Kidney (tissue), 22 donors: ENCODE measurements around the gene PIK3R1. TPM values are rescaled to one million over a fixed set of nuclear protein-coding genes. Genes with fewer than 3 reads are reported as not detected.

Experiments used
- DNase-seq, 5 donors: peaks; one replicate each; pipeline ENCODE4 v3.0.0-alpha.2; 2013 to 2020
- FAIRE-seq: peaks from 2 replicates; lab custom pipeline; 2012; peaks lifted over from hg19 to GRCh38; lab: Jason Lieb, UNC
- H3K27ac ChIP-seq, 2 donors: one replicate each; pipeline ENCODE4 v1.7.0; 2013; ENCODE audit warnings: low read depth in 2 of 2, low read length in 2 of 2, inconsistent platforms in 1 of 2
- H3K27me3 ChIP-seq: one replicate; pipeline ENCODE4 v1.7.1; 2013; ENCODE audit warnings: low read length, inconsistent platforms; ENCODE audit not compliant: control insufficient read depth, insufficient read depth
- H3K36me3 ChIP-seq, 3 donors: one replicate each; pipeline versions ENCODE4 v1.7.0 to v1.7.1; 2013; ENCODE audit warnings: low read length in 3 of 3, control low read depth in 1 of 3, inconsistent platforms in 1 of 3; ENCODE audit not compliant: insufficient read depth in 3 of 3, control insufficient read depth in 2 of 3
- H3K4me1 ChIP-seq, 3 donors: one replicate each; pipeline versions ENCODE4 v1.7.0 to v1.7.1; 2013; ENCODE audit warnings: low read length in 3 of 3, inconsistent platforms in 1 of 3, low read depth in 1 of 3; ENCODE audit not compliant: control insufficient read depth in 2 of 3, insufficient read depth in 2 of 3
- H3K4me3 ChIP-seq, 3 donors: one replicate each; pipeline versions ENCODE4 v1.7.0 to v1.8.1; 2013; ENCODE audit warnings: low read length in 3 of 3, control low read depth in 1 of 3, inconsistent platforms in 1 of 3
- H3K9ac ChIP-seq, 3 donors: one replicate each; pipeline versions ENCODE4 v1.7.0 to v1.7.1; 2013; ENCODE audit warnings: low read length in 3 of 3, control low read depth in 1 of 3, inconsistent platforms in 1 of 3
- H3K9me3 ChIP-seq, 3 donors: one replicate each; pipeline versions ENCODE4 v1.7.0 to v1.7.1; 2013; ENCODE audit warnings: low read length in 3 of 3, control low read depth in 1 of 3, inconsistent platforms in 1 of 3; ENCODE audit not compliant: control insufficient read depth in 2 of 3, insufficient read depth in 1 of 3
- CTCF ChIP-seq: IDR thresholded peaks from 3 replicates; pipeline ENCODE4 v1.5.1; 2012; ENCODE audit warnings: mild to moderate bottlenecking, moderate library complexity, borderline replicate concordance; ENCODE audit not compliant: insufficient read depth; ENCODE audit errors: extremely low read depth
- intact Hi-C: fragments of 100-400 bp; cut with DNase I; formaldehyde crosslinking; loops from one replicate; pipeline ENCODE4 v1.11.1; 2022
- long read RNA-seq, 10 donors: library from polyadenylated mRNA in 1 of 10; unstranded in 1 of 10; transcript quantifications; one replicate each; pipeline ENCODE4 v2.0.0 and lab custom pipeline, GENCODE V29; 2021 to 2026
- polyA plus RNA-seq: library from polyadenylated mRNA; stranded (reverse); fragments of 350-450 nt; fragmentation: Illumina TruSeq; extraction: RNeasy Lipid Tissue Mini Kit (QIAGEN cat#74804); gene quantifications from one replicate; pipeline ENCODE4 v1.2.3, GENCODE V29; 2014; ENCODE audit warnings: low read depth, low replicate concordance; ENCODE audit not compliant: insufficient read depth
- total RNA-seq: library from RNA; stranded (reverse); fragmentation: NEBNext Ultra II Directional; extraction: Animal tissue kit (Norgen Biotek cat#: 25700); gene quantifications from one replicate; pipeline ENCODE4 v1.2.1, GENCODE V29; 2021
- donor health status: control.
- donor health status: control.
- donor health status: control.
- donor health status: control.
- donor health status: control.
- donor health status: DM: yes; HTN: yes; CAD: no.
- donor health status: Normal renal cell carcinoma (clear cell type).

Gene PIK3R1
- total RNA-seq = 138 TPM
- polyA plus RNA-seq = 26.6 TPM
- long read RNA-seq, donor 1, partial matches to known transcripts = 11 of 13 reads
- long read RNA-seq, donor 1, other reads (novel, unspliced or antisense) = 0 of 13 reads
- long read RNA-seq, donor 2, full-length matches to known transcripts = 7 of 29 reads
- long read RNA-seq, donor 2, partial matches to known transcripts = 22 of 29 reads
- long read RNA-seq, donor 2, other reads (novel, unspliced or antisense) = 0 of 29 reads
- long read RNA-seq, donor 3, partial matches to known transcripts = 31 of 38 reads
- long read RNA-seq, donor 3, other reads (novel, unspliced or antisense) = 0 of 38 reads
- long read RNA-seq, donor 4, full-length matches to known transcripts = 14 of 57 reads
- long read RNA-seq, donor 4, partial matches to known transcripts = 43 of 57 reads
- long read RNA-seq, donor 4, other reads (novel, unspliced or antisense) = 0 of 57 reads
- long read RNA-seq, donor 5 = 0 reads
- long read RNA-seq, donor 6, transcript PIK3R1-201 (10 exons, 2,625 nt) = major isoform, 6 of 49 reads
- long read RNA-seq, donor 6, partial matches to known transcripts = 41 of 49 reads
- long read RNA-seq, donor 6, other reads (novel, unspliced or antisense) = 0 of 49 reads
- long read RNA-seq, donor 7, full-length matches to known transcripts = 49 of 75 reads
- long read RNA-seq, donor 7, partial matches to known transcripts = 7 of 75 reads
- long read RNA-seq, donor 7, other reads (novel, unspliced or antisense) = 19 of 75 reads
- long read RNA-seq, donor 8, full-length matches to known transcripts = 5 of 19 reads
- long read RNA-seq, donor 8, partial matches to known transcripts = 14 of 19 reads
- long read RNA-seq, donor 8, other reads (novel, unspliced or antisense) = 0 of 19 reads
- long read RNA-seq, donor 9, partial matches to known transcripts = 11 of 13 reads
- long read RNA-seq, donor 9, other reads (novel, unspliced or antisense) = 0 of 13 reads
- long read RNA-seq, donor 10, full-length matches to known transcripts = 5 of 25 reads
- long read RNA-seq, donor 10, partial matches to known transcripts = 20 of 25 reads
- long read RNA-seq, donor 10, other reads (novel, unspliced or antisense) = 0 of 25 reads

- Histone ChIP-seq H3K9ac (peak within 1 kb of the TSS; percentile 83 to 86 (median 85)), H3K4me1 (peaks cover 0 to 6% (median 4%) of the 10 kb centered on the region in 3 donors), H3K4me3 (peak within 1 kb of the TSS; percentile 83 to 96 (median 91)), H3K36me3 (no peaks in the 10 kb centered on the region), H3K9me3 (no peaks in the 10 kb centered on the region), H3K27me3 (no peaks in the 10 kb centered on the region), H3K27ac (peak within 1 kb of the TSS; percentile 95 to 96)
- intact Hi-C loops = no loop called here
- DNase-seq = peak; percentile 97 to 99 (median 98)
- FAIRE-seq = no peak
- TF ChIP-seq CTCF = peak; percentile 38
Observed at GRCh38 chr5:68215208-68215897, at the start of gene PIK3R1. Gene PIK3R1 (plus strand): TSS chr5:68215756. CDS start chr5:68226676, 10,920 bp downstream.

GRCh38 chr5:68167195-68167651 is 48.3 kb upstream of the PIK3R1 start:
- intact Hi-C loops = no loop called here
- no peaks in the 10 kb centered on the region for H3K36me3 ChIP-seq
- H3K4me3 ChIP-seq = no peak overlapping the region
- H3K9ac ChIP-seq = no peak overlapping the region
- DNase-seq = no peak
- H3K9me3 ChIP-seq = no peaks in the 10 kb centered on the region
- no peak overlapping the region for H3K27ac ChIP-seq
- no peak for TF ChIP-seq CTCF
- no peak for FAIRE-seq
- no peaks in the 10 kb centered on the region for H3K4me1 ChIP-seq
- H3K27me3 ChIP-seq = no peaks in the 10 kb centered on the region

GRCh38 chr5:68169903-68170302 is 45.7 kb upstream of the PIK3R1 start:
- Histone ChIP-seq H3K27me3 (no peaks in the 10 kb centered on the region), H3K27ac (peak overlapping the region in 1 of 2 donors; percentile 20), H3K36me3 (no peaks in the 10 kb centered on the region), H3K4me1 (no peaks in the 10 kb centered on the region), H3K9me3 (no peaks in the 10 kb centered on the region), H3K4me3 (no peak overlapping the region), H3K9ac (no peak overlapping the region)
- intact Hi-C loops = no loop called here
- no peak for TF ChIP-seq CTCF
- FAIRE-seq (no peak), DNase-seq (peak in 4 of 5 donors; percentile 57 to 94 (median 76))
